Bone marrow (tissue), 2 donors: ENCODE measurements around the gene RNF40.
A peak's percentile ranks its signal among the peaks of the same experiment; 100 is the strongest.

Experiments used
- DNase-seq, 2 donors: peaks; one replicate each; lab custom pipeline; 2025; lab: John Stamatoyannopoulos, UW

The RNF40 gene

GRCh38 chr16:30740364-30741251 is 21.5 kb upstream of the RNF40 start:
- no peak for DNase-seq

DNA sequence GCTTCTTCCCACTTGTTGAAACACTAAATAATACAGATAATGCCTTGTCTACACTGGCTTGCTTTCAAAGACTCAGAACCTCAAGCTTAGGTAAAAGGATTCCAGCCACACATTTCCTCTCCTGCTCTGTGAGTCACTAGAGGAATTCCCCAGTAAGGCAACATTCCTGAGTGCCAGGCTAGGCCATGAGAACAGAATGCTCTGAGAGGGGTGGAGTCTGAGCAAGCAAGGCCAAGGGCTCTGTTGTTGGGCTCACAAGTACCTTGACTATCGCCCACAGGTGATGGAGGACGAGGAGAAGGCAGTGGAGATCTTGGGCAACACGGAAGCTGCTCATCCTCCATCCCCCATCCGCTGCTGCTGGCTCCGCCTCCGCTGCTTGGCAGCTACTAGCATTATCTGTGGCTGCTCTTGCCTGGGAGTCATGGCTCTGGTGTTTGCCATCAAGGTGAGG is 20.6 kb upstream of the RNF40 start:
- no peak for DNase-seq

DNA sequence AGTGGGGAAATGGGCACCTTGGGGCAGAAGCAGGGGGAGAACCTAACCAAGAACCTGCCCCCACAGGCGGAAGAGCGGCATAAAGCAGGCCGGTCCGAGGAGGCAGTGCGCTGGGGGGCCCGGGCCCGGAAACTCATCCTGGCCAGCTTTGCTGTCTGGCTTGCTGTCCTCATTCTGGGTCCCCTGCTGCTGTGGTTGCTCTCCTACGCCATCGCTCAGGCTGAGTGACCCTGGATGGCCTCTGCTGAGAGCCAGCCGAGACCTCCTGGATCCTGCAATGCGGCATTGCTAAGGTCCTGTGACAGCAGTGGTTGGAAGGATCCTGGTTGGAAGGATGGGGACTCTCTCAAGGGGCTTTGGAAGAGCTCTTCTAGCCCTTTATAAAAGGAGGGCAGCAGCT is 18.4 kb upstream of the RNF40 start:
- no peak for DNase-seq

DNA sequence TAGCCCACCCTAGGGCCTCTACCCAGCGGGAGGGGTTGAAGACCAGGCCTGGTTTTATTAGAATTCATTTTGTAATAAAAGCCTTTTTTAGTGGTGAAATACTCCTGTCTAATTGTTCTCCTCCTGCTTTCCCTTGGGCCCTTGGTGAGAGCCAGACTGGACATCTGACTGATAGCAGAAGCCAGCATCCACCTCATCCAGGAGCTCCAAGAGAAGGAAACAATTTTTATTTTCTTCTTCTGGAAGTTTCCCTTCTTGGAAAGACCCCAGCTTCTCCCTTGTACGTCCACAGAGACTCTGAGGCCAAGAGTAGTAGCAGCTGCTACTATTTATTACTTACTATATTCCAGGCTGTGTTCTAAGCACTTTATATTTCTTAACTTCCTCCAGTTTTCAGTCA is 17.9 kb upstream of the RNF40 start:
- no peak for DNase-seq

DNA sequence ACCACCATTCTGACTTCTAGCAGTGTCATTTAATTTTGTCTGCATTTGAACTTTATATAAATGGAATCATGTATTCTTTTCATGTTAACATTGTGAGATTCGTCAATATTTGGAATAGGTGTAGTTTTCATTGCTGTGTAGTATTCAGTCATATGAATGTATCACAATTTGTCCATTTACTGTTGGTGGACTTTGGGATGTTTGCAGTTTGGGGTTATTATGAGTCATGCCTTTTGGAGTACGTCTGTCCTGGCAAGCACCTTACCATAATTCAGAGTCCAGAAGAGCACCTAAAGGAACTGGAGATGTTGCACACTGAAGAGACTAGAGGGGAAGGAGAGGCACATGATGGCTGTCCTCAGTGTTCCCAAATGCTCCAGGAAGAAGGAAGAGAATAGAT is 17.0 kb upstream of the RNF40 start:
- no peak for DNase-seq

GRCh38 chr16:30746638-30747175 is 15.4 kb upstream of the RNF40 start:
- no peak for DNase-seq

- DNase-seq: no peak
Measured at GRCh38 chr16:30747331-30747730, 14.8 kb upstream of the RNF40 start.

DNA sequence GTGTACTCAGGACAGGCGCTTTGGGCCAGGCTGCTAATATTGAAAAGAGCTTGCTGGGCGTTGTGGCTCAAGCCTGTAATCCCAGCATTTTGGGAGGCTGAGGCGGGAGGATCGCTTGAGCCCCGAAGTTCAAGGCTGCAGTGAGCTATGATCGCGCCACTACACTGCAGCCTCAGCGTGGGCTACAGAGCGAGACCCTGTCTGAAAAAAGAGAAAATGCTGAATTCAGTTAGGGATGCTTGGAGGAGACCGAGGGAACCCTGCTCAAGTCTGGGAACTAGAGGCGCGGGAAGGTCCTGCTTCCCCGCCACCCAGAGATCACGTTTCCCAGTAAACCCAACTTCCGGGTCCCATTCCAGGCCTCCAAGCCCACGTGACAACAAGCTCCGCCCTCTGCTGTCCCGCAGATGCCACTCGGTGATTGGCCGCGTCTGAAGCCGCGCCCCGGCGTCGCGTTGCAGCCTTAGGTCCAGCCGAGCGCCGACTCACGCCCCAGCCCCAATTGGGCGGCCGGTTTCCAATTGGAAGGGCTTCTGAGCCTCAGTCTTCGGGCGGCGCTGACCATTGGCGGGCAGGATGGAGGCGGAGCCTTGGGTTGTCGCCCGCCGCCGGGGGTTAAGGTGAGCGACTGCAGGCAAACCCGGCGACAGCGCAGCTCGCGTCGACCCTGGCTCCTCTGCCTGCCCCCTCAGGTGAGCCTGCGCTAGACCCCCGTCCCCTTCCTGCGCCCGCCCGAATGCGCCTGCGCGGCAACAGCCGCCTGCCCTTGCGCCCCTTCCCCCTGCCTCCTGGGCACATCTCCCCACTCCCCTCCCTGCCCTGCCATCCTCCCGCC is 14.1 kb upstream of the RNF40 start, which contains the start of gene PHKG2:
TSS of gene PHKG2 (plus strand) at position 627 of the 835 bp plus-strand sequence. CDS start 396 bp downstream, outside the sequence.
- DNase-seq: peak; percentile 73 to 98

- DNase-seq: no peak
Measured at GRCh38 chr16:30748634-30749445, 13.3 kb upstream of the RNF40 start.

DNA sequence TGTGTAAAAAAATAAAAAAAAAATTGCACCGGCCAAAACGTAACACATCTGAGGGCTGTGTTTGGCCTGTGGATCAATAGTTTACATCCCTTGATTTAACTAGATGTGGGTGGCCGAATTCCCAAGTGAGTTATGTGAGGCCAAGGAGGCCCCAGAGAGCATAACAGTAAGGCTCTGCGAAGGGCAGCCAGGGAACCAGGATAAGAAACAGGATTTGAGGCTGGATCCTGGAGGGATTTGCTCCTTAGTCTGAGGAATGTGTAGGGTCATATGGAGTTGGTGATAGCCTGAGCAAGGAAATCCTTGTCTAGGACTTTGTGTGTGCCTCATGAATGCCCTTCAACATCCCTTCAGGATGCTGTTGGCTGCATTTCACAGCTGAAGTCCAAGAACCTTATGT is 11.9 kb upstream of the RNF40 start:
- DNase-seq: no peak

DNA sequence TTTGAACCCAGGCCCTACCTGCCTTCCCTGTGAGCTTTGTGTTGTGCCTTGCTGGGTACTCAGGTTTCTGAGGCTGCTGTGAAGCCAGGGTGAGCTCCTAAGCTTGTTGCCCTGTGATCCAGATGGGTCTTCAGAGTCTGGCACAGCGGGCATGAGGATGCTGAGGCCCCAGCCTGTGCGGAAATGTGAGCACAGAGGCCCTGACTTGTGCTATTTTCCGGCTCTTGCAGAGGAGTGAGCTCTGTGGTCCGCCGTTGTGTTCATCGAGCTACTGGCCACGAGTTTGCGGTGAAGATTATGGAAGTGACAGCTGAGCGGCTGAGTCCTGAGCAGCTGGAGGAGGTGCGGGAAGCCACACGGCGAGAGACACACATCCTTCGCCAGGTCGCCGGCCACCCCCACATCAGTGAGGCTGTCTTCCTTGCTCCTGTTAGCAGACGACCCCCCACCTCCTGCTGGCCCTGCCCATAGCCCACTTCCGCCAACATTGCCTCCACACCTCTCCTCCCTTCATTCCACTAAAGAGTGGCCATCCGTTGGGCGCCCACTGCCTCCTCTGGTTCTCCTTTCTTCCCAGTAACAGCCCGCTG is 11.2 kb upstream of the RNF40 start:
- no peak for DNase-seq

GRCh38 chr16:30753596-30753995 is 8.5 kb upstream of the RNF40 start:
- no peak for DNase-seq

DNA sequence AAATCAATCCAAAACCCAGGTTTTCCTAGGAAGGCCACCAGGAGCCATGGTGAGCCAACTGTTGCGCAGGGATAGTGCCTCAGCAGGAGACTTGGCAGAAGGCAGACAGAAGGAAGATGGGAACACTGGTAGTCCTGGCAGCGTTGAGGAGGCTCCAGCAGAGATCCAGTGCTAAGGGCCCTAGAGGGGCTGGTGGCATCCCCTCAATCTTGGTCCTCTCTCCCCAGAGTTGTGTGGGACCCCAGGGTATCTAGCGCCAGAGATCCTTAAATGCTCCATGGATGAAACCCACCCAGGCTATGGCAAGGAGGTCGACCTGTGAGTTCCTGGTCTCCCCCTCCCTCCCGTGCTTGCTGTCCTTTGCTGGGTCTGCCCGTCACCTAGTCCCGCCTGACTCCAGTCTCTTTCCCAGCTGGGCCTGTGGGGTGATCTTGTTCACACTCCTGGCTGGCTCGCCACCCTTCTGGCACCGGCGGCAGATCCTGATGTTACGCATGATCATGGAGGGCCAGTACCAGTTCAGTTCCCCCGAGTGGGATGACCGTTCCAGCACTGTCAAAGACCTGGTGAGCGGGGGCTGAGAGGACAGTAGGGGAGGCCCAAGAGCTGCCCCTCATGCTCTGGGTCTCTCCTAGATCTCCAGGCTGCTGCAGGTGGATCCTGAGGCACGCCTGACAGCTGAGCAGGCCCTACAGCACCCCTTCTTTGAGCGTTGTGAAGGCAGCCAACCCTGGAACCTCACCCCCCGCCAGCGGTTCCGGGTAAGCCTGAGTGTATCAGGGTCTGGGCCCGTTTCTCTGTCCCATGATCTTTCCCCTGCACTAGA is 6.0 kb upstream of the RNF40 start:
- DNase-seq: no peak

- no peak for DNase-seq
Measured at GRCh38 chr16:30756781-30757100, 5.4 kb upstream of the RNF40 start.

DNA sequence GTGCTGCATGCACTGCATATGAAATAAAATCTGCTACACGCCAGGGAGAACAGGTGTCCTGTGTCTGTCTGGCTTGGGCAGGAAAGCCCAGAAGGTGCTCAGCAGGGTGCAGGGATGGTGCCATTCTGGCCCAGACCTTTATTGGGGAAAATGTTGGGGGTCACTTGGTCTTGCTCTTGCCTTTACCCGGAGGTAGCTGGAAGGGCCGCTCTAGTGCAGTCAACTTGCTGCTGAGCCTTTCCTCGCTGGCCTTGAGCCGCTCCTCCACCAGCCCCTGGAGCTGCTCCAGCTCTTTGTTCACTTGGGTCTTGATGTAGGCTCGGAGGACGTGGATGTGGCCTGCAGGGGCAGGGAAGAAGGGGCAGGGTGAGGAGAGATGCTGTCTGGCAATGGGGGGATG is 4.8 kb upstream of the RNF40 start:
- no peak for DNase-seq

- peak; percentile 56 to 72 for DNase-seq
Measured at GRCh38 chr16:30758988-30759491, 3.1 kb upstream of the RNF40 start.

DNA sequence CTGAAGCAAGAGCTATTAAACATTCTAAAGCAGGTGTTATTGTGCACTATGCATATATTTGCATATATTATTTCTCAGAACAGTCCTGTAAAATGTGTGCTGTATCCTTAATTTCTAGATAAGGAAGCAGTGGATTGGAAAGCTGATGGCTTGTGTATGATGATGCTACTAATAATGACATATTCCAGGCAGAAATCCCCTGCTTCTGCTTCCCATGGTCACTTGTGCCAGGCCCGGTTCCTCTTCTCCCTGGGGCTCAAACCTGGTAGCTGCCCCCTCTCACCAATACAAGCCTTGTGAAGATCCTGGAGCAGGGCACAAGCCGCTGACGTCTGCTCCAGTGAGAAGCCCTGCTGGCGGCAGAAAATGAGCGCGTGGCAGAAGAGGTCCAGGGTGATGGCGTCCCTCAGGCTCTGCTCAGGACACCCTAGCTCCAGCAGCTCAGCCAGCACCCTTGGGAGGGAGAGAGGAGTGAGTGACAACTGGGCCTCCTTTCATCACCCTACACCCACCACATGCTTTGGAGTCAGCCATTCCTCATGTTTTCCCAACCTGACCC is 2.0 kb upstream of the RNF40 start:
- no peak for DNase-seq

- no peak for DNase-seq
Measured at GRCh38 chr16:30760577-30761426, 1.3 kb upstream of the RNF40 start.

GRCh38 chr16:30761427-30761927 is 645 bp upstream of the RNF40 start:
- peak in 1 of 2 donors; percentile 5 for DNase-seq
